DOHH2 (cell line): Measurements from ENCODE around the gene TUBD1.
"Not testable (repeated sequence)": the region's sequence is repeated elsewhere in the genome, so short reads cannot be mapped to it uniquely, and the experiment has no call there.

Experiments
- CTCF ChIP-seq: fragments of 200-600 bp; sonication (generic); IDR thresholded peaks from one replicate; pipeline ENCODE4 v1.5.1; 2014; ENCODE audit warnings: antibody characterized with exemption, mild to moderate bottlenecking, low read depth, low read length; ENCODE audit not compliant: poor library complexity, severe bottlenecking
- EZH2phosphoT487 ChIP-seq: fragments of 200-600 bp; sonication (generic); IDR thresholded peaks from 2 replicates; pipeline ENCODE4 v1.6.1; 2017; ENCODE audit warnings: borderline replicate concordance, mild to moderate bottlenecking, antibody characterized with exemption, low read length, moderate library complexity, mixed read lengths

DNA sequence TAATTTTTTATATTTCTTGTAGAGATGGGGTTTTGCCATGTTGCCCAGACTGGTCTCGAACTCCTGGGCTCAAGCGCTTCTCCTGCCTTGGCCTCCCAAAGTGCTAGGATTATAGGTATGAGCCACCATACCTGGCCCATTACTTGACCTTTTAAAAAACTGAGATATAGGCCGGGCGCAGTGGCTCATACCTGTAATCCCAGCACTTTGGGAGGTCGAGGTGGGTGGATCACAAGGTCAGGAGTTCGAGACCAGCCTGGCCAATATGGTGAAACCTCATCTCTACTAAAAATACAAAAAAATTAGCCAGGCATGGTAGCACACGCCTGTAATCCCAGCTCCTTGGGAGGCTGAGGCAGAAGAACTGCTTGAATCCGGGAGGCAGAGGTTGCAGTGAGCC, 19.3 kb downstream of the TUBD1 start:
- TF ChIP-seq CTCF, EZH2phosphoT487: not testable (repeated sequence)
